ENCODE data around the gene SH2D4B.

DNA sequence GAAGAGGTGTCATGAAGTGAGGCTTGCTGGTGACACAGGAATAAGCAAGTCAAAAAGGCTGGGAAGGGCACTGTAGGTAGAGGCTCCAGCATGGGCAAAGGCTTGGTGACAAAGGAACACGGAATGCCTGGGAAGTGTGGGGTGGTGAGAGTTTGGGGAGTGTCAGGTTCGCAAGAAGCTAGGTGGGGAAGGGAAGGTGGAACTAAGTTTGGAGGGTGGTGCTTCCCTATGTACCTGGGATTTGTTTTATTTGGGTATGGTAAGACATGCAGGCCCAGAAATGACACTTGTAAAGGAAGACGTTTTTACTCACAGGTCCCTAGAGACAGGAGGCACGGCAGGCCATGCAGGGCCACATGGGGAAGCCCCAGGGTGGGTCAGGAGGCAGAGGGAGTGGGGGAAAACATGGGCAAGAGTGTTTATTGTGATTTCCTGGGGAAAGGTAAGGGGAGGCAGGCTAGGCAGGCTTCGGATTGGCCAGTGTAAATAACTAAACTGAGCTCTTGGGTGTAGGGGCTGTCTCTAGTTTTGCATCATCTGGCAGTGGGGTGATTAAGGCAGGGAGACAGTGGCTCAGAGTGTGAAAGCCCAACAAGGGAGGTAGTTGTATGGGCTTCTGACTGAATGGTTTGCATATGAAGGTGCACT, 52.1 kb downstream of the SH2D4B start:
- TF ChIP-seq TAF1 (IDR thresholded peaks at IDR 0.05; ENCODE audit: borderline replicate concordance, low read depth, low read length): no peak
- no peak; the same call in 1 of the 2 replicates for TF ChIP-seq POLR2A (IDR thresholded peaks at IDR 0.05; ENCODE audit: low read depth, low read length)
